OCI-LY3 (cell line): ENCODE measurements around the gene TMEM150B.

ENCODE experiments used
- H2AFZ ChIP-seq: fragments of 200-600, 300-600 bp; shearing (Covaris generic); 2 replicates; pipeline ENCODE4 v1.6.0; 2014; ENCODE audit warnings: antibody characterized with exemption, low read depth, low read length
- H3K27ac ChIP-seq: fragments of 200-600, 300-600 bp; sonication (generic); 2 replicates; pipeline ENCODE4 v1.5.1; 2014; ENCODE audit warnings: mild to moderate bottlenecking, low read length, moderate library complexity, mixed read lengths
- H3K27me3 ChIP-seq: fragments of 200-600, 300-600 bp; sonication (generic); 2 replicates; pipeline ENCODE4 v1.6.1; 2014; ENCODE audit warnings: low read depth, low read length, mixed read lengths
- H3K36me3 ChIP-seq: fragments of 200-600, 300-600 bp; sonication (generic); replicated peaks from 2 replicates; pipeline ENCODE3; 2014; ENCODE audit warnings: low read depth, low read length, mixed read lengths
- H3K4me1 ChIP-seq: fragments of 300-600, 200-600 bp; sonication (generic); 2 replicates; pipeline ENCODE4 v1.6.1; 2014; ENCODE audit warnings: low read length, mixed read lengths
- H3K4me2 ChIP-seq: fragments of 200-600, 300-600 bp; sonication (generic); 2 replicates; pipeline ENCODE4 v1.6.1; 2014; ENCODE audit warnings: low read length, mixed read lengths
- H3K4me3 ChIP-seq: fragments of 300-600, 200-600 bp; sonication (generic); 2 replicates; pipeline ENCODE4 v1.5.1; 2014; ENCODE audit warnings: antibody characterized with exemption, mild to moderate bottlenecking, low read length, moderate library complexity
- H3K79me2 ChIP-seq: fragments of 300-600, 200-600 bp; shearing (Covaris generic); 2 replicates; pipeline ENCODE4 v1.6.1; 2014; ENCODE audit warnings: mild to moderate bottlenecking, low read length, mixed read lengths
- H3K9ac ChIP-seq: fragments of 300-600, 200-600 bp; shearing (Covaris generic); 2 replicates; pipeline ENCODE4 v1.6.0; 2014; ENCODE audit warnings: mild to moderate bottlenecking, low read length, moderate library complexity
- H3K9me3 ChIP-seq: fragments of 200-600, 300-600 bp; shearing (Covaris generic); 2 replicates; pipeline ENCODE4 v1.6.1; 2014; ENCODE audit warnings: low read length, mixed read lengths; ENCODE audit not compliant: insufficient read depth
- H4K20me1 ChIP-seq: fragments of 200-600, 300-600 bp; sonication (generic); 2 replicates; pipeline ENCODE4 v1.6.1; 2016; ENCODE audit warnings: low read length, mixed read lengths; ENCODE audit not compliant: insufficient read depth
- EZH2phosphoT487 ChIP-seq: fragments of 200-600 bp; shearing (Covaris generic); IDR thresholded peaks from 2 replicates; pipeline ENCODE4 v1.6.1; 2018; ENCODE audit warnings: antibody characterized with exemption, mixed run types, low read depth
- TF ChIP-seq, protein P1 (sequence below): fragments of 200-600, 300-600 bp; sonication (generic); IDR thresholded peaks from 2 replicates; pipeline ENCODE4 v1.5.1; 2014; ENCODE audit warnings: antibody characterized with exemption, low read length, low read depth

Gene TMEM150B

DNA sequence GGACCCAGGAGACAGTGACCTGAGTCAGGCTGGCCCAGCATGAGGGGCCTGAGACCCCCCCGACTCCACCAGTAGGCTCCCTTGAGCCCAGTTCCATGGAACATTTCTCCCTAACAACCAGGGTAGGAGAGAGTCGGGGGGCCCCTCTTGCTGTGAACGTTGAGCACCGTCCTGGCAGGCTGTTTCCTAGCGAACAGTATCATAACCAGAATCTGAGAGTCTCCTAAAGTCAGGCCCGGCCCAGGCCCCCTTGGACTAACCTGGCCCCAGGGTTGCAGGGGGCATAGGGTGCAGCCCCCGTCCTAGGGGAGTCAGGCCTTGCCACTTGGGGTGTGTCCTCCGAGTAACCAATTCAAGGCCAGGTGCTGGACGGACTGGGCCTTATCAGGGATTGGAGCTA, 13.7 kb downstream of the TMEM150B start:
- no peak overlapping the region for H2AFZ ChIP-seq
- H3K27me3 ChIP-seq = no peaks in the 10 kb centered on the region
- H4K20me1 ChIP-seq = no peaks in the 10 kb centered on the region
- no peak overlapping the region for H3K4me2 ChIP-seq
- no peaks in the 10 kb centered on the region for H3K36me3 ChIP-seq
- H3K4me1 ChIP-seq = no peaks in the 10 kb centered on the region
- H3K9ac ChIP-seq = no peak overlapping the region
- no peak overlapping the region for H3K27ac ChIP-seq
- TF ChIP-seq, protein P1, sequence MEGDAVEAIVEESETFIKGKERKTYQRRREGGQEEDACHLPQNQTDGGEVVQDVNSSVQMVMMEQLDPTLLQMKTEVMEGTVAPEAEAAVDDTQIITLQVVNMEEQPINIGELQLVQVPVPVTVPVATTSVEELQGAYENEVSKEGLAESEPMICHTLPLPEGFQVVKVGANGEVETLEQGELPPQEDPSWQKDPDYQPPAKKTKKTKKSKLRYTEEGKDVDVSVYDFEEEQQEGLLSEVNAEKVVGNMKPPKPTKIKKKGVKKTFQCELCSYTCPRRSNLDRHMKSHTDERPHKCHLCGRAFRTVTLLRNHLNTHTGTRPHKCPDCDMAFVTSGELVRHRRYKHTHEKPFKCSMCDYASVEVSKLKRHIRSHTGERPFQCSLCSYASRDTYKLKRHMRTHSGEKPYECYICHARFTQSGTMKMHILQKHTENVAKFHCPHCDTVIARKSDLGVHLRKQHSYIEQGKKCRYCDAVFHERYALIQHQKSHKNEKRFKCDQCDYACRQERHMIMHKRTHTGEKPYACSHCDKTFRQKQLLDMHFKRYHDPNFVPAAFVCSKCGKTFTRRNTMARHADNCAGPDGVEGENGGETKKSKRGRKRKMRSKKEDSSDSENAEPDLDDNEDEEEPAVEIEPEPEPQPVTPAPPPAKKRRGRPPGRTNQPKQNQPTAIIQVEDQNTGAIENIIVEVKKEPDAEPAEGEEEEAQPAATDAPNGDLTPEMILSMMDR = no peak
- TF ChIP-seq EZH2phosphoT487 = no peak
- no peaks in the 10 kb centered on the region for H3K79me2 ChIP-seq
- no peak overlapping the region for H3K4me3 ChIP-seq
- H3K9me3 ChIP-seq = no peaks in the 10 kb centered on the region

DNA sequence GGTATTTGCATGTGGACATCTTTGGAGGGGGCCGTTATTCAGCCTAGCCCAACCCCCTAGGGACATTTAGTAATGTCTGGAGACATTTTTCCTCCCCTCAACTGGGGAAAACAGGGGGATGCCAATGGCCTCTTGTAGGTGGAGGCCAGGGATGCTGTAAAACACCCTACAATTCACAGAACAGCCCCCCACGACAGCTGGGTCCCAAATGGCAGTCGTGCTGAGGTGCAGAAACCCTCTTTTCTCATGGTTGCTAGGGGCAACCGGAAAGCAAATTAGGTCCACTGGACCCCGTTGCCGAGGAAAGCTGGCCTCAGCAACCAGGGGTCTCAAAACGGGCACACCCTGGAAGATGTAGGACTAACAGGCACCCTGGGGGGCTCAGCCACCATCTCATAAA, 14.6 kb downstream of the TMEM150B start:
- Histone ChIP-seq H2AFZ (no peak overlapping the region), H3K4me1 (no peaks in the 10 kb centered on the region), H3K9me3 (no peaks in the 10 kb centered on the region), H3K27me3 (no peaks in the 10 kb centered on the region), H3K27ac (no peak overlapping the region), H3K9ac (no peak overlapping the region), H4K20me1 (no peaks in the 10 kb centered on the region), H3K79me2 (no peaks in the 10 kb centered on the region), H3K4me3 (no peak overlapping the region), H3K4me2 (no peak overlapping the region), H3K36me3 (no peaks in the 10 kb centered on the region)
- TF ChIP-seq EZH2phosphoT487 = no peak
- TF ChIP-seq, protein P1 = no peak

DNA sequence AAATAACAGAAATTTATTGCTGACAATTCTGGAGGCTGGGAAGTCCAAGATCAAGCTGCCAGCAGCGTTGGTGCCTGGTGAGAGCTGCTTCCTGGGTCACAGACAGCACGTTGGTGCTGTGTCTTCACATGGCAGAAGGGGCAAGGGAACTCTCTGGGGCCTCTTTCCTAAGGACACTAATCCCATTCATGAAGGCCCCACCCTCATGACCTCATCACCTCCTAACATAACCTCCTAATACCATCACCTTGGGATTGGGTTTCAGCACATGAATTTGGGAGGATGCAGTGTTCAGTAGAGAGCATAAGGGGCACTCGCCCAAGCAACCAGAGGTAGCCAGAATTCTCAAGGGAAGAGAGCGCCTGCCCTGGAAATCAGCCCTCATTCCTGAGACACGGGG, 15.7 kb downstream of the TMEM150B start:
- H3K9ac ChIP-seq = no peak overlapping the region
- no peak overlapping the region for H3K4me2 ChIP-seq
- no peaks in the 10 kb centered on the region for H3K27me3 ChIP-seq
- no peak overlapping the region for H3K27ac ChIP-seq
- no peaks in the 10 kb centered on the region for H3K4me1 ChIP-seq
- H3K4me3 ChIP-seq = no peak overlapping the region
- H3K79me2 ChIP-seq = no peaks in the 10 kb centered on the region
- H3K9me3 ChIP-seq = no peaks in the 10 kb centered on the region
- no peaks in the 10 kb centered on the region for H3K36me3 ChIP-seq
- TF ChIP-seq EZH2phosphoT487 = no peak
- TF ChIP-seq, protein P1 = no peak
- H4K20me1 ChIP-seq = no peaks in the 10 kb centered on the region
- no peak overlapping the region for H2AFZ ChIP-seq

DNA sequence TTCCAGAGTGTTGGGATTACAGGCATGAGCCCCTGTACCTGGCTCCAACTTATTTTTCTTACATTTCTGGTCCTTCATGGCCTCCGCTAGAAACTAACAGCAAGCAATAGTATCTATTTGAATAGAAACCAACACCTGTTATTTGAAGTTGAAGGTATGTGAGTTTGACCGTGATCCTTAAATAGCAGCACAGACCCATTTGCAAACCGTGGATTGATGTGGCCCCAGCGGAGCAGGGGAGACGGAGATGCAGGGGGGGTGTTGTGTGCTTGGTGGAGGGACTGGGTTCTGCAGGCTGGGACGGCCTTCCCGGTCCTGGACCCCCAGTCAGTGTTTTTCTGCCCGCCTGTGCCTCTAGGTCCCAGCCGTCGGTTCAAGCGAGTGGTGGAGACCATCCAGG, 16.9 kb downstream of the TMEM150B start:
- TF ChIP-seq, protein P1 = no peak
- TF ChIP-seq EZH2phosphoT487 = no peak
- H3K36me3 ChIP-seq = no peaks in the 10 kb centered on the region
- H4K20me1 ChIP-seq = no peaks in the 10 kb centered on the region
- H3K4me1 ChIP-seq = no peaks in the 10 kb centered on the region
- H3K4me3 ChIP-seq = no peak overlapping the region
- no peaks in the 10 kb centered on the region for H3K79me2 ChIP-seq
- no peak overlapping the region for H3K9ac ChIP-seq
- no peaks in the 10 kb centered on the region for H3K9me3 ChIP-seq
- H2AFZ ChIP-seq = no peak overlapping the region
- no peak overlapping the region for H3K4me2 ChIP-seq
- no peaks in the 10 kb centered on the region for H3K27me3 ChIP-seq
- H3K27ac ChIP-seq = no peak overlapping the region
